Fibroblast of mammary gland (primary cell): ENCODE results near the gene PTPRM.

Experiments used
- DNase-seq: peaks from one replicate; pipeline ENCODE4 v3.0.0-alpha.2; 2010; ENCODE audit warnings: low read depth
- H3K4me3 ChIP-seq: 2 replicates; pipeline ENCODE4 v1.5.1; 2011; ENCODE audit warnings: low read depth, mild to moderate bottlenecking, low read length, moderate library complexity; ENCODE audit not compliant: control insufficient read depth
- CTCF ChIP-seq: conservative IDR thresholded peaks from 2 replicates; pipeline ENCODE4 v1.5.1; 2011; ENCODE audit warnings: low read depth, low read length, inconsistent platforms; ENCODE audit not compliant: control insufficient read depth, insufficient read depth

PTPRM gene

GRCh38 chr18:7939521-7939920 is 372.4 kb downstream of the PTPRM start:
- no peak overlapping the region for H3K4me3 ChIP-seq
- no peak for DNase-seq
- no peak for TF ChIP-seq CTCF

GRCh38 chr18:7940379-7940778 is 373.3 kb downstream of the PTPRM start:
- no peak for TF ChIP-seq CTCF
- no peak for DNase-seq
- H3K4me3 ChIP-seq: no peak overlapping the region

GRCh38 chr18:7940971-7941370 is 373.9 kb downstream of the PTPRM start:
- no peak for TF ChIP-seq CTCF
- H3K4me3 ChIP-seq: no peak overlapping the region
- no peak for DNase-seq

DNA sequence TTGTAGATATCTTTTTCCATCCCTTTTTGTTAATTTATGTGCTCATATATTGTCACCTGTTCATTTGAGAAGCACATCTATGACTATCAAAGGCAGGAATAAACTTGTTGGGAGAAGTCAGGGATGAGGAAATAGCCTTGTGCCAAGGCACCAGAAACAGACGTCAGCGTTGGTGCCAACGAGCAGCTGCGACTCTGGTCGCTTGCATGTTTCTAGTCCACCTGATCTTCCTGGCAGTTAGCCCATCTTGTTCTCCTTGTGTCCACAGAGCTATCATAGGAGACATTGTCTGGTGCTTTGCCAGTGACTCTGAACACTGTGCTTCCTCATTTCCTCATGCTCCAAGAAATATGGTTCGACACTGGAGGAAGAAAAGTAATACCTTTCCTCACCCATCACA is 374.4 kb downstream of the PTPRM start:
- no peak overlapping the region for H3K4me3 ChIP-seq
- TF ChIP-seq CTCF: no peak
- DNase-seq: no peak

DNA sequence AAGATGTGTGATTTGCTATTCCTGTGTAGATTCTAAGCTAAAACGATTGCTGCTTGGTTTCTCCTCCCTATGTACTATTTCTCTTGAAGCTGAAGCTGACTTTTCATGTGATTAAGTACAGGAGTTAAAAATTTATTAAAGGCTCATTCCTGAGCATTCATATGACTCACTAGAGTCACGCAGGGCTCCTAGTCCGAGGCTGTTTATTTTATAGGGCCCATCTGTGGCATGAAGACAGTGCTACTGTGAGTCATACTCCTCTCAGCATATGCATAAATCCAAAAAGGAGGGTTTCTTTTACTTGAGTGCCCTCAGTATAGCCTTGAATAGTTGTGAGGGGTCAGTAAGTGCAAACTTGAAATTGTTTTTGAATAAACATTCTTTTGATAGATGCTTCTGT is 378.8 kb downstream of the PTPRM start:
- H3K4me3 ChIP-seq: no peak overlapping the region
- no peak for TF ChIP-seq CTCF
- DNase-seq: peak; percentile 96

GRCh38 chr18:7946734-7947377 is 379.7 kb downstream of the PTPRM start:
- peak; percentile 90 for DNase-seq
- H3K4me3 ChIP-seq: peak overlapping the region; percentile 43
- TF ChIP-seq CTCF: no peak
